K562 (cell line): ENCODE data around the gene ZNF264. TPM values are rescaled to one million over a fixed set of nuclear protein-coding genes. Genes with fewer than 3 reads are reported as not detected.

Source experiments
- ATAC-seq: fragments of 200-7000 bp; cut with Tn5 transposase; 3 replicates; pipeline ENCODE4 v1.9.1; 2020; ENCODE audit warnings: moderate library complexity
- BruUV-seq: library from RNA; stranded (reverse); fragments of 400-500 nt; replicated peaks from 2 replicates; lab custom pipeline; 2021; lab: Mats Ljungman, UMichigan
- CTCF ChIA-PET: fragments of 300-600 bp; formaldehyde crosslinking; extraction: SDS; loops from one replicate; lab custom pipeline; 2021; ENCODE audit warnings: low intra/inter-chr PET ratio; lab: Yijun Ruan, JAX
- POLR2A ChIA-PET: fragments of 300-600, 350-650 bp; sonication (Branson Sonifier 250); formaldehyde crosslinking; extraction: SDS; loops from one replicate; lab custom pipeline; 2021; ENCODE audit warnings: antibody characterized with exemption, inconsistent platforms; lab: Yijun Ruan, JAX
- DNase-seq, 4 experiments: peaks; one replicate each; pipeline versions ENCODE4 v3.0.0 to v3.0.0-alpha.2; 2011 to 2018; ENCODE audit warnings: low spot score in 3 of 4, mixed read lengths in 3 of 4; ENCODE audit errors: extremely low read depth in 1 of 4
- FAIRE-seq: peaks from 2 replicates; lab custom pipeline; 2011; peaks lifted over from hg19 to GRCh38; lab: Jason Lieb, UNC
- H2AFZ ChIP-seq: 2 replicates; pipeline ENCODE4 v1.6.0; 2011; ENCODE audit warnings: low read depth, low read length, control low read depth, inconsistent platforms
- H3K27ac ChIP-seq: fragments of 200-600 bp; 3 replicates; pipeline ENCODE4 v1.8.0; 2011; ENCODE audit warnings: low read depth, mild to moderate bottlenecking, control low read depth, inconsistent platforms, low read length, moderate library complexity, mixed read lengths; ENCODE audit errors: extremely low read depth
- H3K27me3 ChIP-seq, 2 experiments: fragments of 300-600 bp in 1 of 2; 2 replicates in 1 of 2; 3 replicates in 1 of 2; pipeline versions ENCODE4 v1.6.0 to v1.8.0; 2011; ENCODE audit warnings: inconsistent platforms in 2 of 2, low read length in 2 of 2, mild to moderate bottlenecking in 1 of 2, mixed read lengths in 1 of 2, moderate library complexity in 1 of 2; ENCODE audit not compliant: control insufficient read depth in 2 of 2, insufficient read depth in 2 of 2
- H3K36me3 ChIP-seq: fragments of 300-600 bp; 3 replicates; pipeline ENCODE4 v1.8.0; 2011; ENCODE audit warnings: mild to moderate bottlenecking, low read length, inconsistent platforms; ENCODE audit not compliant: control insufficient read depth, insufficient read depth
- H3K4me1 ChIP-seq, 2 experiments: fragments of 200-600 bp in 1 of 2; replicated peaks in 1 of 2; 2 replicates in 1 of 2; 3 replicates in 1 of 2; pipeline versions ENCODE4 v1.5.1 to v1.8.0; 2011; ENCODE audit warnings: inconsistent platforms in 2 of 2, low read length in 2 of 2, mild to moderate bottlenecking in 1 of 2, mixed read lengths in 1 of 2, moderate library complexity in 1 of 2; ENCODE audit not compliant: control insufficient read depth in 2 of 2, insufficient read depth in 2 of 2
- H3K4me2 ChIP-seq: 2 replicates; pipeline ENCODE4 v1.6.1; 2011; ENCODE audit warnings: low read length, control low read depth, inconsistent platforms, mixed read lengths; ENCODE audit not compliant: insufficient read depth
- H3K4me3 ChIP-seq: fragments of 200-600 bp; sonication (generic), shearing (Covaris generic); 2 replicates; pipeline ENCODE4 v1.5.1; 2016; ENCODE audit warnings: control low read depth, inconsistent platforms
- H3K79me2 ChIP-seq: fragments of 200-600 bp; 3 replicates; pipeline ENCODE4 v1.8.0; 2011; ENCODE audit warnings: low read length, inconsistent platforms; ENCODE audit not compliant: control insufficient read depth, insufficient read depth
- H3K9ac ChIP-seq, 2 experiments: 2 replicates each; pipeline versions ENCODE4 v1.6.0 to v1.6.1; 2011; ENCODE audit warnings: low read depth in 2 of 2, low read length in 2 of 2, control low read depth in 1 of 2, inconsistent platforms in 1 of 2, mild to moderate bottlenecking in 1 of 2, mixed read lengths in 1 of 2; ENCODE audit not compliant: insufficient read depth in 1 of 2
- H3K9me1 ChIP-seq: one replicate; pipeline ENCODE4 v1.6.0; 2011; ENCODE audit warnings: inconsistent platforms, mild to moderate bottlenecking, low read length, moderate library complexity; ENCODE audit not compliant: control insufficient read depth, insufficient read depth
- H3K9me3 ChIP-seq: replicated peaks from 2 replicates; pipeline ENCODE4 v1.5.1; 2011; ENCODE audit warnings: low read depth, low read length, inconsistent platforms; ENCODE audit not compliant: control insufficient read depth, insufficient read depth
- H4K20me1 ChIP-seq: replicated peaks from 2 replicates; pipeline ENCODE4 v1.6.1; 2011; ENCODE audit warnings: low read length, inconsistent platforms, mixed read lengths; ENCODE audit not compliant: control insufficient read depth, insufficient read depth
- CREB1 ChIP-seq, 2 experiments: sonication (generic) in 1 of 2; formaldehyde crosslinking in 1 of 2; IDR thresholded peaks; 2 replicates each; pipeline versions ENCODE4 v1.6.1 to v1.8.0; 2012 to 2022; ENCODE audit warnings: inconsistent platforms in 1 of 2, mild to moderate bottlenecking in 1 of 2, missing genetic modification reagents in 1 of 2, moderate library complexity in 1 of 2
- DMBX1 ChIP-seq: fragments of 250-450 bp; sonication (Bioruptor Pico); IDR thresholded peaks from 2 replicates; pipeline ENCODE4 v1.8.0; 2022; ENCODE audit warnings: inconsistent platforms, mild to moderate bottlenecking, moderate library complexity, borderline replicate concordance
- ELF1 ChIP-seq: fragments of 200-800 bp; sonication (Bioruptor generic); IDR thresholded peaks from 2 replicates; pipeline ENCODE4 v1.6.1; 2016; ENCODE audit warnings: missing genetic modification characterization, missing compliant biosample characterization
- FOXA1 ChIP-seq: fragments of 450-650 bp; IDR thresholded peaks from 2 replicates; pipeline ENCODE4 v1.6.1; 2016; ENCODE audit warnings: mild to moderate bottlenecking, borderline replicate concordance
- FOXJ2 ChIP-seq: fragments of 200-800 bp; sonication (Bioruptor generic); IDR thresholded peaks from 2 replicates; pipeline ENCODE4 v1.6.1; 2016; ENCODE audit warnings: missing genetic modification characterization, missing compliant biosample characterization
- JUNB ChIP-seq: fragments of 450-650 bp; formaldehyde crosslinking; conservative IDR thresholded peaks from 2 replicates; pipeline ENCODE4 v1.4.0; 2020; ENCODE audit warnings: mild to moderate bottlenecking
- POLR3A ChIP-seq: IDR thresholded peaks from 2 replicates; pipeline ENCODE4 v1.6.1; 2011; ENCODE audit warnings: borderline replicate concordance, mild to moderate bottlenecking, moderate library complexity; ENCODE audit not compliant: insufficient read length, insufficient read depth; ENCODE audit errors: extremely low read depth
- SLC30A9 ChIP-seq: fragments of 250-450 bp; sonication (Bioruptor Pico); IDR thresholded peaks from 2 replicates; pipeline ENCODE4 v1.8.0; 2022; ENCODE audit warnings: mild to moderate bottlenecking, moderate library complexity
- TRIM28 ChIP-seq: fragments of 450-650 bp; IDR thresholded peaks from 2 replicates; pipeline ENCODE4 v1.6.1; 2017
- ZFX ChIP-seq: sonication (generic); formaldehyde crosslinking; IDR thresholded peaks from 2 replicates; pipeline ENCODE4 v1.8.0; 2022; ENCODE audit warnings: mild to moderate bottlenecking, missing genetic modification reagents, moderate library complexity
- ZNF175 ChIP-seq: fragments of 200-800 bp; sonication (Bioruptor generic); IDR thresholded peaks from 2 replicates; pipeline ENCODE4 v1.6.1; 2016; ENCODE audit warnings: low read depth, mild to moderate bottlenecking, missing genetic modification characterization, missing compliant biosample characterization
- ZNF263 ChIP-seq: sonication (generic); formaldehyde crosslinking; IDR thresholded peaks from 2 replicates; pipeline ENCODE4 v1.8.0; 2022; ENCODE audit warnings: mild to moderate bottlenecking, missing genetic modification reagents, borderline replicate concordance
- ZNF445 ChIP-seq: fragments of 250-450 bp; sonication (Bioruptor Pico); IDR thresholded peaks from 2 replicates; pipeline ENCODE4 v1.4.0; 2020; ENCODE audit warnings: low read depth, mild to moderate bottlenecking, moderate library complexity
- ZNF586 ChIP-seq: fragments of 450-650 bp; formaldehyde crosslinking; conservative IDR thresholded peaks from 2 replicates; pipeline ENCODE4 v1.4.0; 2020; ENCODE audit warnings: mild to moderate bottlenecking, moderate library complexity
- ZNF77 ChIP-seq: fragments of 250-450 bp; sonication (Bioruptor Pico); IDR thresholded peaks from 2 replicates; pipeline ENCODE4 v1.5.0; 2020
- ZNF778 ChIP-seq: fragments of 450-650 bp; formaldehyde crosslinking; IDR thresholded peaks from 2 replicates; pipeline ENCODE4 v1.4.0; 2020; ENCODE audit warnings: mild to moderate bottlenecking, moderate library complexity
- WGBS: fragments of 100-300 bp; shearing (Covaris generic); methylation state at CpG from one replicate; pipeline ENCODE4 v1.1.6; 2016; ENCODE audit warnings: low coverage, mixed read lengths; ENCODE audit not compliant: insufficient coverage; ENCODE audit errors: missing lambda C conversion rate; 5-methylcytosine and 5-hydroxymethylcytosine counted together
- in situ Hi-C: fragments of 300-500 bp; cut with MboI; formaldehyde crosslinking; loops from 4 replicates; pipeline ENCODE4 v1.15.0; 2018; ENCODE audit warnings: inconsistent platforms, mixed read lengths
- intact Hi-C: fragments of 100-400 bp; cut with micrococcal nuclease; formaldehyde crosslinking; loops from 2 replicates; pipeline ENCODE4 v1.14.2; 2022
- polyA plus RNA-seq, 8 experiments: library from polyadenylated mRNA; depleted of rRNA in 4 of 8; stranded (reverse) in 5 of 8; unstranded in 3 of 8; fragments of >200 nt; fragmentation: Nextera tagmentation in 2 of 8; fragmentation: Illumina TruSeq in 1 of 8; extraction: Ambion mirVana in 2 of 8; extraction: Trizol in 1 of 8; gene quantifications; 2 replicates each; pipeline versions ENCODE4 v1.2.1 to v1.2.3, GENCODE V29; 2011 to 2014; ENCODE audit warnings: inconsistent platforms in 1 of 8, missing spikeins in 1 of 8
- total RNA-seq, 7 experiments: library from RNA; depleted of rRNA in 6 of 7; stranded (reverse); fragments of >200 nt in 6 of 7; fragmentation: Illumina TruSeq in 2 of 7; extraction: Trizol in 2 of 7; gene quantifications; 2 replicates each; pipeline versions ENCODE4 v1.2.1 to v1.2.3, GENCODE V29; 2011 to 2021; ENCODE audit warnings: low replicate concordance in 1 of 7
- TF ChIP-seq, protein P1 (sequence below): sonication (generic); formaldehyde crosslinking; IDR thresholded peaks from 2 replicates; pipeline ENCODE4 v1.8.0; 2022; ENCODE audit warnings: mild to moderate bottlenecking, missing genetic modification reagents

Gene ZNF264
- total and polyA plus RNA-seq, 9 of the 15 experiments (the other 6 are each of a cell fraction or from before 2014, with no cell fraction given): 0.08 to 7.9 (median 1.3) TPM

DNA sequence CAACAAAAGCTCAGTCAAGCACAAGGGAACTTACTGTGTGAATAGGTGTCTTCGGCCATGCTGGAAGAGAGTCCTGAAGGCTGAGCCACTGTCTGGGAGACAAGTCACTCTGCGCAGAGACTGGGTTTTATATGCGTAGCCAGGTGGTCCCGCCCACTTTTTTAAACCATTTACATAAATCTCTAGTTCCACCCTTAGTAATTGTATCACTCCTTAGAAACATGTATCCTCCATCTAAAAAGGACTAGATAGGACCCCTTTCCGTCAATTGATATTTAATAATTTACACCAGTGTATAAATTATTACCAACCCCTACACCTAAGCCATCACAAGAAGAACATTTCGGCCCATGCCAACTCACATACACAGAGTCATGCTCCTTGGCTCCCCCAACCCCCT is 23.9 kb upstream of the ZNF264 start, which contains the start of gene DUXA:
DUXA (minus strand) TSS at position 101 of the 400 bp plus-strand sequence; CDS start at position 59, 42 bp downstream.
- 3% methylated on average over 6 of the region's 6 CpGs for WGBS
- in situ Hi-C loops (no loop called here), intact Hi-C loops (no loop called here)
- H3K9me3 ChIP-seq: peaks cover 2% of the 10 kb centered on the region; the same call in 1 of the 2 replicates
- TF ChIP-seq SLC30A9 (CRISPR knock-in tag) (no peak), FOXA1 (no peak), TRIM28 (no peak), ZNF77 (CRISPR knock-in tag) (no peak), ZNF263 (CRISPR knock-in tag) (no peak), POLR3A (no peak), DMBX1 (CRISPR knock-in tag) (no peak), ZFX (no peak), ZNF778 (no peak), FOXJ2 (tag) (no peak), ZNF586 (CRISPR knock-in tag) (no peak), ELF1 (tag) (no peak), ZNF445 (CRISPR knock-in tag) (no peak), JUNB (no peak), CREB1 (IDR thresholded peaks at IDR 0.05) (no peak), CREB1 (CRISPR knock-in tag; IDR thresholded peaks at IDR 0.05) (no peak), ZNF175 (CRISPR knock-in tag) (no peak)
- TF ChIP-seq, protein P1, sequence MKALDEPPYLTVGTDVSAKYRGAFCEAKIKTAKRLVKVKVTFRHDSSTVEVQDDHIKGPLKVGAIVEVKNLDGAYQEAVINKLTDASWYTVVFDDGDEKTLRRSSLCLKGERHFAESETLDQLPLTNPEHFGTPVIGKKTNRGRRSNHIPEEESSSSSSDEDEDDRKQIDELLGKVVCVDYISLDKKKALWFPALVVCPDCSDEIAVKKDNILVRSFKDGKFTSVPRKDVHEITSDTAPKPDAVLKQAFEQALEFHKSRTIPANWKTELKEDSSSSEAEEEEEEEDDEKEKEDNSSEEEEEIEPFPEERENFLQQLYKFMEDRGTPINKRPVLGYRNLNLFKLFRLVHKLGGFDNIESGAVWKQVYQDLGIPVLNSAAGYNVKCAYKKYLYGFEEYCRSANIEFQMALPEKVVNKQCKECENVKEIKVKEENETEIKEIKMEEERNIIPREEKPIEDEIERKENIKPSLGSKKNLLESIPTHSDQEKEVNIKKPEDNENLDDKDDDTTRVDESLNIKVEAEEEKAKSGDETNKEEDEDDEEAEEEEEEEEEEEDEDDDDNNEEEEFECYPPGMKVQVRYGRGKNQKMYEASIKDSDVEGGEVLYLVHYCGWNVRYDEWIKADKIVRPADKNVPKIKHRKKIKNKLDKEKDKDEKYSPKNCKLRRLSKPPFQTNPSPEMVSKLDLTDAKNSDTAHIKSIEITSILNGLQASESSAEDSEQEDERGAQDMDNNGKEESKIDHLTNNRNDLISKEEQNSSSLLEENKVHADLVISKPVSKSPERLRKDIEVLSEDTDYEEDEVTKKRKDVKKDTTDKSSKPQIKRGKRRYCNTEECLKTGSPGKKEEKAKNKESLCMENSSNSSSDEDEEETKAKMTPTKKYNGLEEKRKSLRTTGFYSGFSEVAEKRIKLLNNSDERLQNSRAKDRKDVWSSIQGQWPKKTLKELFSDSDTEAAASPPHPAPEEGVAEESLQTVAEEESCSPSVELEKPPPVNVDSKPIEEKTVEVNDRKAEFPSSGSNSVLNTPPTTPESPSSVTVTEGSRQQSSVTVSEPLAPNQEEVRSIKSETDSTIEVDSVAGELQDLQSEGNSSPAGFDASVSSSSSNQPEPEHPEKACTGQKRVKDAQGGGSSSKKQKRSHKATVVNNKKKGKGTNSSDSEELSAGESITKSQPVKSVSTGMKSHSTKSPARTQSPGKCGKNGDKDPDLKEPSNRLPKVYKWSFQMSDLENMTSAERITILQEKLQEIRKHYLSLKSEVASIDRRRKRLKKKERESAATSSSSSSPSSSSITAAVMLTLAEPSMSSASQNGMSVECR (CRISPR knock-in tag): no peak
- DNase-seq (no peak), ATAC-seq (no peak), FAIRE-seq (no peak)
- POLR2A ChIA-PET: no interaction called here
- H3K27ac ChIP-seq: no peak within 1 kb of the TSS
- H2AFZ ChIP-seq: no peak within 1 kb of the TSS
- CTCF ChIA-PET: no interaction called here
- H3K4me2 ChIP-seq: no peak within 1 kb of the TSS
- H3K4me3 ChIP-seq: no peak within 1 kb of the TSS
- no peak within 1 kb of the TSS for H3K9ac ChIP-seq
- BruUV-seq: no TSS peak
- no peaks in the 10 kb centered on the region for H3K9me1 ChIP-seq
- H3K36me3 ChIP-seq: no peaks in the 10 kb centered on the region
- H3K4me1 ChIP-seq: no peaks in the 10 kb centered on the region; a peak in 1 of 5 replicates
- no peaks in the 10 kb centered on the region for H3K27me3 ChIP-seq
- no peaks in the 10 kb centered on the region for H3K79me2 ChIP-seq
- H4K20me1 ChIP-seq: no peaks in the 10 kb centered on the region
